Gastroesophageal sphincter (tissue), 3 donors: ENCODE results near the gene SPAG16.
"Not testable (repeated sequence)": the region's sequence is repeated elsewhere in the genome, so short reads cannot be mapped to it uniquely, and the experiment has no call there.

Experiments used
- EP300 ChIP-seq: sonication (generic); formaldehyde crosslinking; IDR thresholded peaks from one replicate; pipeline ENCODE4 v1.6.1; 2017; ENCODE audit warnings: antibody characterized with exemption, mild to moderate bottlenecking
- POLR2A ChIP-seq, 2 donors: fragments of 450-650 bp; IDR thresholded peaks; one replicate each; pipeline ENCODE4 v1.6.1; 2017; ENCODE audit warnings: antibody characterized with exemption in 2 of 2, mild to moderate bottlenecking in 2 of 2, moderate library complexity in 1 of 2
- POLR2AphosphoS5 ChIP-seq: sonication (generic); formaldehyde crosslinking; IDR thresholded peaks from one replicate; pipeline ENCODE4 v1.6.1; 2017; ENCODE audit warnings: antibody characterized with exemption
- TF ChIP-seq, protein P1 (sequence below), 4 experiments: fragments of 200-600 bp in 2 of 4; fragments of 450-650 bp in 2 of 4; sonication (generic) in 1 of 4; IDR thresholded peaks; one replicate each; pipeline ENCODE4 v1.5.1; 2017 to 2019; ENCODE audit warnings: antibody characterized with exemption in 4 of 4, mild to moderate bottlenecking in 2 of 4, moderate library complexity in 2 of 4

DNA sequence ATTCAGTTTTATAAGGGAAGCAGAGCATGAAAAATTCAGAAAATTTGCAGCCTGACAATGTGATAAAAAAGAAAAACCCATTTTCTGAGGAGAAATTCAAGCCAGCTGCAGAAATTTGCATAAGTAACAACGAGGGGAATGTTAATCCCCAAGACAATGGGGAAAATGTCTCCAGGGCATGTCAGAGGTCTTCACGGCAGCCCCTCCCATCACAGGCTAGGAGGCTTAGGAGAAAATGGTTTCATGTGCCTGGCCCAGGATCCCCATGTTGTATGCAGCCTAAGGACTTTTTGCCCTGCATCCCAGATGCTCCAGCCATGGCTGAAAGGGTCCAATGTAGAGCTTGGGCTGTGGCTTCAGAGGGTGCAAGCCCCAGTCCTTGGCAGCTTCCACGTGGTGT, 714.7 kb downstream of the SPAG16 start:
- TF ChIP-seq, protein P1, sequence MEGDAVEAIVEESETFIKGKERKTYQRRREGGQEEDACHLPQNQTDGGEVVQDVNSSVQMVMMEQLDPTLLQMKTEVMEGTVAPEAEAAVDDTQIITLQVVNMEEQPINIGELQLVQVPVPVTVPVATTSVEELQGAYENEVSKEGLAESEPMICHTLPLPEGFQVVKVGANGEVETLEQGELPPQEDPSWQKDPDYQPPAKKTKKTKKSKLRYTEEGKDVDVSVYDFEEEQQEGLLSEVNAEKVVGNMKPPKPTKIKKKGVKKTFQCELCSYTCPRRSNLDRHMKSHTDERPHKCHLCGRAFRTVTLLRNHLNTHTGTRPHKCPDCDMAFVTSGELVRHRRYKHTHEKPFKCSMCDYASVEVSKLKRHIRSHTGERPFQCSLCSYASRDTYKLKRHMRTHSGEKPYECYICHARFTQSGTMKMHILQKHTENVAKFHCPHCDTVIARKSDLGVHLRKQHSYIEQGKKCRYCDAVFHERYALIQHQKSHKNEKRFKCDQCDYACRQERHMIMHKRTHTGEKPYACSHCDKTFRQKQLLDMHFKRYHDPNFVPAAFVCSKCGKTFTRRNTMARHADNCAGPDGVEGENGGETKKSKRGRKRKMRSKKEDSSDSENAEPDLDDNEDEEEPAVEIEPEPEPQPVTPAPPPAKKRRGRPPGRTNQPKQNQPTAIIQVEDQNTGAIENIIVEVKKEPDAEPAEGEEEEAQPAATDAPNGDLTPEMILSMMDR (IDR thresholded peaks at IDR 0.05): not testable (repeated sequence)
- TF ChIP-seq POLR2AphosphoS5; EP300; POLR2A (IDR thresholded peaks at IDR 0.05): not testable (repeated sequence)
